Neural cell (in vitro differentiated cells): ENCODE results near the gene INPP5A. TPM values are rescaled to one million over a fixed set of nuclear protein-coding genes. Genes with fewer than 3 reads are reported as not detected.

Experiments used
- H2AFZ ChIP-seq: fragments of 200-600, 300-800 bp; sonication (generic), shearing (Covaris generic); 2 replicates; pipeline ENCODE4 v1.6.0; 2014; ENCODE audit warnings: low read depth, mild to moderate bottlenecking, antibody characterized with exemption, low read length, moderate library complexity
- H3F3A ChIP-seq: fragments of 200-600 bp; shearing (Covaris generic); 2 replicates; pipeline ENCODE4 v1.6.1; 2016; ENCODE audit warnings: mild to moderate bottlenecking, moderate library complexity, mixed read lengths, antibody characterized with exemption, low read length; ENCODE audit not compliant: insufficient read depth, poor library complexity, severe bottlenecking
- H3K27ac ChIP-seq: fragments of 200-600, 300-800 bp; sonication (generic), shearing (Covaris generic); 2 replicates; pipeline ENCODE4 v1.5.1; 2014; ENCODE audit warnings: mild to moderate bottlenecking, low read length, moderate library complexity
- H3K27me3 ChIP-seq: fragments of 300-800, 200-600 bp; sonication (generic), shearing (Covaris generic); 2 replicates; pipeline ENCODE4 v1.6.0; 2014; ENCODE audit warnings: mild to moderate bottlenecking, low read depth, low read length, moderate library complexity; ENCODE audit not compliant: insufficient read depth
- H3K36me3 ChIP-seq: fragments of 300-800, 200-600 bp; sonication (generic), shearing (Covaris generic); 2 replicates; pipeline ENCODE4 v1.5.1; 2014; ENCODE audit warnings: mild to moderate bottlenecking, antibody characterized with exemption, low read length, moderate library complexity; ENCODE audit not compliant: insufficient read depth
- H3K4me2 ChIP-seq: fragments of 300-800, 200-600 bp; sonication (generic), shearing (Covaris generic); 2 replicates; pipeline ENCODE4 v1.6.0; 2014; ENCODE audit warnings: mild to moderate bottlenecking, low read length
- H3K4me3 ChIP-seq: fragments of 300-800, 200-600 bp; sonication (generic), shearing (Covaris generic); 2 replicates; pipeline ENCODE4 v1.5.1; 2014; ENCODE audit warnings: mild to moderate bottlenecking, low read length, moderate library complexity
- H3K79me2 ChIP-seq: fragments of 200-600 bp; shearing (Covaris generic); replicated peaks from 2 replicates; pipeline ENCODE4 v1.6.0; 2014; ENCODE audit warnings: mild to moderate bottlenecking, low read length, moderate library complexity; ENCODE audit not compliant: insufficient read depth
- H3K9ac ChIP-seq: fragments of 300-800, 200-600 bp; sonication (generic), shearing (Covaris generic); 2 replicates; pipeline ENCODE4 v1.6.1; 2016; ENCODE audit warnings: mild to moderate bottlenecking, low read length, mixed read lengths
- H3K9me2 ChIP-seq: fragments of 200-600 bp; shearing (Covaris generic); 2 replicates; pipeline ENCODE4 v1.6.1; 2016; ENCODE audit warnings: mild to moderate bottlenecking, low read length, mixed read lengths; ENCODE audit not compliant: insufficient read depth
- H3K9me3 ChIP-seq: fragments of 200-600, 300-800 bp; sonication (generic), shearing (Covaris generic); 2 replicates; pipeline ENCODE4 v1.6.1; 2016; ENCODE audit warnings: mild to moderate bottlenecking, mixed run types, low read length, moderate library complexity, mixed read lengths
- H4K20me1 ChIP-seq: fragments of 200-600 bp; shearing (Covaris generic); 2 replicates; pipeline ENCODE4 v1.6.1; 2016; ENCODE audit warnings: mild to moderate bottlenecking, mixed run types; ENCODE audit not compliant: insufficient read depth
- CTCF ChIP-seq: fragments of 450-650 bp; IDR thresholded peaks from 2 replicates; pipeline ENCODE4 v1.5.1; 2014; ENCODE audit warnings: antibody characterized with exemption, mild to moderate bottlenecking, moderate library complexity; ENCODE audit not compliant: poor library complexity, severe bottlenecking
- EP300 ChIP-seq: fragments of 450-650 bp; conservative IDR thresholded peaks from 2 replicates; pipeline ENCODE4 v1.6.1; 2014; ENCODE audit warnings: antibody characterized with exemption, mild to moderate bottlenecking, moderate library complexity; ENCODE audit not compliant: poor library complexity, severe bottlenecking
- EZH2 ChIP-seq: fragments of 200-600, 300-800 bp; shearing (Covaris generic), sonication (generic); IDR thresholded peaks from 2 replicates; pipeline ENCODE4 v1.6.1; 2014; ENCODE audit warnings: antibody characterized with exemption, low read length, borderline replicate concordance, mild to moderate bottlenecking; ENCODE audit not compliant: insufficient read depth, poor library complexity, severe bottlenecking
- MXI1 ChIP-seq: fragments of 450-650 bp; conservative IDR thresholded peaks from 2 replicates; pipeline ENCODE4 v1.6.1; 2014; ENCODE audit warnings: antibody characterized with exemption, mild to moderate bottlenecking; ENCODE audit not compliant: poor library complexity, severe bottlenecking
- POLR2AphosphoS5 ChIP-seq: IDR thresholded peaks from 2 replicates; pipeline ENCODE4 v1.6.1; 2012
- RAD21 ChIP-seq: fragments of 450-650 bp; conservative IDR thresholded peaks from 2 replicates; pipeline ENCODE4 v1.6.1; 2014; ENCODE audit warnings: antibody characterized with exemption, mild to moderate bottlenecking, moderate library complexity
- SMC3 ChIP-seq: fragments of 450-650 bp; conservative IDR thresholded peaks from 2 replicates; pipeline ENCODE4 v1.6.1; 2014; ENCODE audit warnings: antibody characterized with exemption, mild to moderate bottlenecking, moderate library complexity; ENCODE audit not compliant: poor library complexity
- TAF1 ChIP-seq: IDR thresholded peaks from 2 replicates; pipeline ENCODE4 v1.6.1; 2012; ENCODE audit warnings: low read depth
- polyA plus RNA-seq: library from polyadenylated mRNA; depleted of rRNA; stranded (reverse); fragments of >200 nt; gene quantifications from 2 replicates; pipeline ENCODE4 v1.2.3, GENCODE V29; 2014
- TF ChIP-seq, protein P1 (sequence below): IDR thresholded peaks from 2 replicates; pipeline ENCODE4 v1.6.1; 2012; ENCODE audit warnings: borderline replicate concordance

The INPP5A gene
- polyA plus RNA-seq, 1 donor from 2014 or later: 48.8 TPM

DNA sequence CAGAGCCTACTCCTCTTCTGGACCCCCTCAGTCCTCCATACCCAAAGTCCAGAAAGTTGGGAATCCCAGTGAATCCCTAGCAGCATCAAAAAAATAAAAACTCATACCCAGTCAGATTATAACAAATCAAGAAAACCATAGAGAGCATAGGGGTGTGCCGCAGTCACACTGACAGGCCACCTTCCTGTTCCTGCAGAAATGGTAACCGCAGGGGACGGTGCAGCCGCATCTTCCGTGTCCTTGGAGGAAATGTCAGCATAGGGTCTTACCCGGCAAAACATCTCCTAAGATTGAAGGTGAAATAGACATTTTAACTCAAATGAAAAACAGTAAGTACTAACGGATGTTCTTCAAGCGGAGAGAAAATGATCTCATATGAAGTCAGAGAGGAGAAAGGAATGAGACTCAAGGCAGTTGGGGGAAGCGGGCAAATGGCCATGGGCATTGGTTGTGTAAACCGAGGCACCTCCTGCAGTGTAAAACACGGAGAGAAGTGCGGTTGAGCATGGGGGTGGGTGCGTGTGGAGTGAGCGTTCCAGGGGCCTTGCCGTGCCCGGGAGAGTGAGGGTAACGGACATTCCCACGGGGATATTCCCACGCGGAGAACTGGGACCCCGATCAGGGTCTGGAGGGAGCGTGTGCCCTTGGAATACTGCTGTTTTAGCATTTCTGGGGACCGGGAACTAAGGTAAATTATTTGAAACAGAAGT is 137.6 kb downstream of the INPP5A start:
- Histone ChIP-seq H3K4me2 (no peak overlapping the region), H3F3A (no peaks in the 10 kb centered on the region), H2AFZ (no peak overlapping the region), H3K9me3 (no peaks in the 10 kb centered on the region), H3K79me2 (no peaks in the 10 kb centered on the region), H3K9ac (no peak overlapping the region), H3K27ac (no peak overlapping the region), H3K9me2 (no peaks in the 10 kb centered on the region), H3K4me3 (no peak overlapping the region), H4K20me1 (no peaks in the 10 kb centered on the region), H3K27me3 (no peaks in the 10 kb centered on the region), H3K36me3 (no peaks in the 10 kb centered on the region)
- TF ChIP-seq MXI1 (no peak), CTCF (no peak), SMC3 (no peak), TAF1 (no peak), EZH2 (no peak), POLR2AphosphoS5 (no peak), RAD21 (no peak), EP300 (no peak)
- TF ChIP-seq, protein P1, sequence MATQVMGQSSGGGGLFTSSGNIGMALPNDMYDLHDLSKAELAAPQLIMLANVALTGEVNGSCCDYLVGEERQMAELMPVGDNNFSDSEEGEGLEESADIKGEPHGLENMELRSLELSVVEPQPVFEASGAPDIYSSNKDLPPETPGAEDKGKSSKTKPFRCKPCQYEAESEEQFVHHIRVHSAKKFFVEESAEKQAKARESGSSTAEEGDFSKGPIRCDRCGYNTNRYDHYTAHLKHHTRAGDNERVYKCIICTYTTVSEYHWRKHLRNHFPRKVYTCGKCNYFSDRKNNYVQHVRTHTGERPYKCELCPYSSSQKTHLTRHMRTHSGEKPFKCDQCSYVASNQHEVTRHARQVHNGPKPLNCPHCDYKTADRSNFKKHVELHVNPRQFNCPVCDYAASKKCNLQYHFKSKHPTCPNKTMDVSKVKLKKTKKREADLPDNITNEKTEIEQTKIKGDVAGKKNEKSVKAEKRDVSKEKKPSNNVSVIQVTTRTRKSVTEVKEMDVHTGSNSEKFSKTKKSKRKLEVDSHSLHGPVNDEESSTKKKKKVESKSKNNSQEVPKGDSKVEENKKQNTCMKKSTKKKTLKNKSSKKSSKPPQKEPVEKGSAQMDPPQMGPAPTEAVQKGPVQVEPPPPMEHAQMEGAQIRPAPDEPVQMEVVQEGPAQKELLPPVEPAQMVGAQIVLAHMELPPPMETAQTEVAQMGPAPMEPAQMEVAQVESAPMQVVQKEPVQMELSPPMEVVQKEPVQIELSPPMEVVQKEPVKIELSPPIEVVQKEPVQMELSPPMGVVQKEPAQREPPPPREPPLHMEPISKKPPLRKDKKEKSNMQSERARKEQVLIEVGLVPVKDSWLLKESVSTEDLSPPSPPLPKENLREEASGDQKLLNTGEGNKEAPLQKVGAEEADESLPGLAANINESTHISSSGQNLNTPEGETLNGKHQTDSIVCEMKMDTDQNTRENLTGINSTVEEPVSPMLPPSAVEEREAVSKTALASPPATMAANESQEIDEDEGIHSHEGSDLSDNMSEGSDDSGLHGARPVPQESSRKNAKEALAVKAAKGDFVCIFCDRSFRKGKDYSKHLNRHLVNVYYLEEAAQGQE: no peak

DNA sequence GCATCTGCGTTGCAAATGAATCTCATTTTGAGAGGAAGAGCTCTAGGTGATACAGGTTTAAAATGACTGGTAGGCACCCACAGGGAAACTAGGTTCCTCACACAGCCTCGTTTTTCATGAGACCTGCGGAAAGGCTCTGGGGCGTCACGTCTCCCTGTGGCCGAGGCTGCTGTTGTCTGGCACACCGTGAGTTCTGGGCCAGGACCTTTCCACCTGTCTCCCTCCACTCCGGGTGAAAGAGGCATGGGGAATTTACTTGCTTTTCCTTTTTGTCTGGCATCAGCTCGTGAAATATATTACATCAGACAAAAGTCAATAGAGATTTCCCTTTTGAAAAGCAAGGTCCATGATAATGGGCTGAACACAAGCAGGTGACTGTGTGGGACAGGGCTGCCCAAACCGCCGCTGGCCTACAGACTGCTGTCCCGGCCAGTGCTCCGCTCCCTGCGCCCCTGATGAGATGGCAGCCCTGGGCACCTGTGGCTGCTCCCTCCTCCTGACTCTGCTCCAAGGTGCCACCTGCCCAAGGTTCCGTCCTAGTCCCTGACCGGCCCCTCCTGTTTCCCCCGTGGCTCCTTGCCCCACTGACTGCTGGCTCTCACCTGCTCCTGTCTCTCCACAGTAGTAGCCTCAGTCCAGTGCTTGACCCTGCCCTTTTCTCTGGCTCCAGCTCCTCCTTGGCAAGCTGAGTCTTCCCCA is 138.8 kb downstream of the INPP5A start:
- Histone ChIP-seq H3K79me2 (no peaks in the 10 kb centered on the region), H3F3A (no peaks in the 10 kb centered on the region), H3K27ac (no peak overlapping the region), H2AFZ (no peak overlapping the region), H3K9me3 (no peaks in the 10 kb centered on the region), H3K27me3 (no peaks in the 10 kb centered on the region), H3K9ac (no peak overlapping the region), H3K36me3 (no peaks in the 10 kb centered on the region), H3K4me2 (no peak overlapping the region), H3K9me2 (no peaks in the 10 kb centered on the region), H3K4me3 (no peak overlapping the region), H4K20me1 (no peaks in the 10 kb centered on the region)
- TF ChIP-seq RAD21 (no peak), TAF1 (no peak), CTCF (no peak), EP300 (no peak), POLR2AphosphoS5 (no peak), SMC3 (no peak), EZH2 (no peak), MXI1 (no peak)
- TF ChIP-seq, protein P1: no peak
